ENCODE results near the gene SKOR1.

The SKOR1 gene

GRCh38 chr15:67796196-67797127, 28.8 kb upstream of the SKOR1 start:
- no peak for FAIRE-seq

GRCh38 chr15:67799801-67800205, 25.5 kb upstream of the SKOR1 start:
- no peak for FAIRE-seq

GRCh38 chr15:67801142-67801541, 24.2 kb upstream of the SKOR1 start:
- no peak for FAIRE-seq

GRCh38 chr15:67801926-67802914, 23.1 kb upstream of the SKOR1 start:
- no peak for FAIRE-seq

GRCh38 chr15:67803299-67803698, 22.0 kb upstream of the SKOR1 start:
- FAIRE-seq, result no peak

GRCh38 chr15:67803996-67804843, 21.1 kb upstream of the SKOR1 start:
- FAIRE-seq, result no peak

GRCh38 chr15:67805008-67805665, 20.2 kb upstream of the SKOR1 start:
- FAIRE-seq, result no peak

- no peak for FAIRE-seq
Measured at GRCh38 chr15:67805666-67806516, 19.4 kb upstream of the SKOR1 start.

GRCh38 chr15:67806536-67806935, 18.8 kb upstream of the SKOR1 start:
- no peak for FAIRE-seq

- no peak for FAIRE-seq
Measured at GRCh38 chr15:67807141-67807540, 18.2 kb upstream of the SKOR1 start.

- no peak for FAIRE-seq
Measured at GRCh38 chr15:67807836-67808235, 17.5 kb upstream of the SKOR1 start.

- FAIRE-seq, result no peak
Measured at GRCh38 chr15:67808821-67809220, 16.5 kb upstream of the SKOR1 start.

GRCh38 chr15:67809441-67809840, 15.9 kb upstream of the SKOR1 start:
- no peak for FAIRE-seq

- FAIRE-seq, result no peak
Measured at GRCh38 chr15:67809866-67810265, 15.4 kb upstream of the SKOR1 start.

GRCh38 chr15:67812241-67812644, 13.1 kb upstream of the SKOR1 start:
- no peak for FAIRE-seq

GRCh38 chr15:67813104-67813634, 12.1 kb upstream of the SKOR1 start:
- FAIRE-seq, result no peak

- no peak for FAIRE-seq
Measured at GRCh38 chr15:67815036-67815592, 10.2 kb upstream of the SKOR1 start.

GRCh38 chr15:67816668-67817067, 8.6 kb upstream of the SKOR1 start:
- FAIRE-seq, result no peak

- no peak for FAIRE-seq
Measured at GRCh38 chr15:67818464-67818863, 6.8 kb upstream of the SKOR1 start.

- no peak for FAIRE-seq
Measured at GRCh38 chr15:67819636-67820035, 5.7 kb upstream of the SKOR1 start.
